Measurements from ENCODE around the gene GNG13.

GRCh38 chr16:798666-799065 is 1.9 kb downstream of the GNG13 start:
- TF ChIP-seq, protein P1, sequence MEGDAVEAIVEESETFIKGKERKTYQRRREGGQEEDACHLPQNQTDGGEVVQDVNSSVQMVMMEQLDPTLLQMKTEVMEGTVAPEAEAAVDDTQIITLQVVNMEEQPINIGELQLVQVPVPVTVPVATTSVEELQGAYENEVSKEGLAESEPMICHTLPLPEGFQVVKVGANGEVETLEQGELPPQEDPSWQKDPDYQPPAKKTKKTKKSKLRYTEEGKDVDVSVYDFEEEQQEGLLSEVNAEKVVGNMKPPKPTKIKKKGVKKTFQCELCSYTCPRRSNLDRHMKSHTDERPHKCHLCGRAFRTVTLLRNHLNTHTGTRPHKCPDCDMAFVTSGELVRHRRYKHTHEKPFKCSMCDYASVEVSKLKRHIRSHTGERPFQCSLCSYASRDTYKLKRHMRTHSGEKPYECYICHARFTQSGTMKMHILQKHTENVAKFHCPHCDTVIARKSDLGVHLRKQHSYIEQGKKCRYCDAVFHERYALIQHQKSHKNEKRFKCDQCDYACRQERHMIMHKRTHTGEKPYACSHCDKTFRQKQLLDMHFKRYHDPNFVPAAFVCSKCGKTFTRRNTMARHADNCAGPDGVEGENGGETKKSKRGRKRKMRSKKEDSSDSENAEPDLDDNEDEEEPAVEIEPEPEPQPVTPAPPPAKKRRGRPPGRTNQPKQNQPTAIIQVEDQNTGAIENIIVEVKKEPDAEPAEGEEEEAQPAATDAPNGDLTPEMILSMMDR (IDR thresholded peaks at IDR 0.05; ENCODE audit: low read depth, low read length, poor library complexity, severe bottlenecking): no peak
- TF ChIP-seq EZH2phosphoT487 (IDR thresholded peaks at IDR 0.05; ENCODE audit: borderline replicate concordance, low read length): no peak
